C4-2B (cell line): ENCODE results near the gene KCNIP1.

Experiments
- H3K27ac ChIP-seq: fragments of 450-650 bp; 2 replicates; pipeline ENCODE4 v1.5.1; 2017
- CTCF ChIP-seq: fragments of 450-650 bp; conservative IDR thresholded peaks from 2 replicates; pipeline ENCODE4 v1.5.1; 2017; ENCODE audit warnings: mild to moderate bottlenecking
- ZFX ChIP-seq: fragments of 450-650 bp; IDR thresholded peaks from 2 replicates; pipeline ENCODE4 v1.6.1; 2017

Gene KCNIP1

DNA sequence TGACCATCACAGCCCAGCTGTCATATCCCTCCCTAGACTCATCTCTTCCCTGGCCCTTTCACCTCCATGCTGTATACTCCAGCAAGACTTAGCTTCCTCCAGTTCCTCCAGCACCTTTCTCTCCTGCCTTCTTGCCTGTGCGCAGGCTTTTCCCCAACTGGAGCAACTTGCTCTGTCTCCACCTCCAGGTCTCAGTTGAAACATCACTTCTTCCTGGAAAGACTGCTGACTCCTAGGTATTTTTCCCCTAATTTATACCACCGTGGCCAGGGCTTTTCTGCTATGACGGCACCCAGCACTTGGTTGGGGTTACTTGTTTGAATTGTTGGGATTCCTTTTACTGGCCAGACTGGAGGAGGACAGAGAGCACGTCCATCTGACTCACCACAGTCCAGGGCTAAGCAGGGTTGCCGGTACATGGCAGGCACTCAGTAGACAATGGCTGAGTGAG lies 67.5 kb downstream of the KCNIP1 start:
- H3K27ac ChIP-seq = no peak overlapping the region
- TF ChIP-seq ZFX = no peak
- no peak for TF ChIP-seq CTCF

- TF ChIP-seq ZFX (no peak), CTCF (no peak)
- H3K27ac ChIP-seq = no peak overlapping the region
Measured at GRCh38 chr5:170571875-170572852, 68.3 kb downstream of the KCNIP1 start.

GRCh38 chr5:170573114-170573513 lies 69.3 kb downstream of the KCNIP1 start:
- TF ChIP-seq CTCF = no peak
- no peak for TF ChIP-seq ZFX
- H3K27ac ChIP-seq = no peak overlapping the region

GRCh38 chr5:170573660-170574059 lies 69.8 kb downstream of the KCNIP1 start:
- H3K27ac ChIP-seq = no peak overlapping the region
- TF ChIP-seq ZFX = no peak
- TF ChIP-seq CTCF = no peak

- TF ChIP-seq ZFX (no peak), CTCF (no peak)
- H3K27ac ChIP-seq = no peak overlapping the region
Measured at GRCh38 chr5:170576602-170577535, 73.0 kb downstream of the KCNIP1 start.

DNA sequence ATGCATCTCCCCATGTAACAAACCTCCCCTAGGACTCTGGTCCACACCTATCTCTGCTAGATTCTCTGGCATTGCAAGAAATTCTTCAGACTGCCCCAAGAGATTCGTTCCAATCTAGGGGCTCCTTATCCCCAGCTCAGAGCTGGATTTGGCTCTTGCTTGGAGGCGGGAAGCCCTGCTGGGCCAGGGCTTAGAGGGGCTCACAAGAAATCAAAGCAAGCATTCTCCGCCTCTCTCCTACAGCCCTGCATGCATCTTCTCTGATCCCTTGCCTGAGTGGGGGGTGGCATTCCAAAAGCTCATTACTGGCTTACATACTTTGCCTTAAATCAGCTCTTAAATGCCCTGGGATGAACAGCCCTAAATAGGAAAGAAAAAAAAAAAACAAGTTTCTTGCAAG lies 75.8 kb downstream of the KCNIP1 start:
- TF ChIP-seq CTCF = no peak
- TF ChIP-seq ZFX = no peak
- no peak overlapping the region for H3K27ac ChIP-seq
